Activated CD4-positive, CD25-positive, alpha-beta regulatory T cell treated with anti-CD3 and anti-CD28 coated beads, Interleukin-2, amount 50 U/mL, for 24 hours (primary cell): ENCODE measurements around the gene ABI3BP.

Source experiments
- ATAC-seq, 2 donors: fragments of 150-1000 bp; cut with Tn5 transposase; one replicate each; pipeline ENCODE4 v1.10.0; 2021; ENCODE audit warnings: mild to moderate bottlenecking in 1 of 2, moderate library complexity in 1 of 2

ABI3BP gene

DNA sequence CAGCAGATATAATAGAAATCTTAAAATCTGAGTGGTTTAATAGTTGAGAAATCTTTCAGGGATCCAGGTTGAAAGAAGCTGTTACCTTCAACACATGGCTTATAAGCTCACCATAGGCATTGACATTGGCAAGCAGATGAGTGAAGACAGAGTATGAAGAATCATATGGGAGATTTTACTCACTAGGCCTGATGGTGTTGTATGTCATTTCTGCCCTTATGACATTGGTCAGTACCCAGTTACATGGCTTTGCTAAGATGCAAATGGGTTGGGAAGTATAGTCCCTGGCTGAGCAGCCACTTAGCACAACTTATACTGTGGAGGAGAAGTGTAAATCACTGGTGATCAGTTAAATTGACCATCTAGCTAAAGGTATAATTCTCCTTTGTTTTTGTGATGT lies 278.0 kb downstream of the ABI3BP start:
- ATAC-seq: no peak

DNA sequence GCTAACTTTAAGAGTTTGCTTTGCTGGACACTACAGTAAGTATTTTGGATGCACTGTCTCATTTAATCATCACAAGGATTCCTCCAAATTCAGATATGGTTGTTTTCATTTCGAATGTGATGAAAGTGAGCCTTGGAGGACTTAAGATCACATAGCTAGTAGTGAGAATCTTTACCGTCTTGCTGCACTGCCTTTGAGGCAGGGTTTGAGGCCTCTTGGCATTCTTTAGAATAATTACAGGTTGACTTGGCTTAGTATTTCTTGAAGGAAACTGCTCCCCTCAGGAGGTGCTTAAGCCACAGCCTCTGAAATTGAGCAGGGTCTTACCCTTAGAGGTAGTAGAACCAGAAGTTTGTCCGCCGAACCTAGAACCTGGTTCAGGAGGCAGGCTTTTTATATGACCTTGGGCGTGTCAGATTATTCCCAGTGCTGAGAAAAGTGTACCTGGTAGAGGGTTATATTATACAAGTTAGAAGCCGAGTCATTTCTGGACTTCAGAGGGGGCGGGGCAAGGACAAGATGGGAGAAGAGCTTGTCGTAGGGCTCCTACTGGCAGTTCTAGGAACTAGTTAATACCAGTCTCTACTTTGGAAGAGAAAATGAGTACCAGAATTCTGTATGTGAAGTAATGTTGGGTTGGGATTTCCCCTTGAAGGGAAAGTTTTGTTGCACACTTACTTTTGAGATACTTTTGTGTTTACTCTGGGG lies 282.8 kb downstream of the ABI3BP start:
- ATAC-seq: peak; percentile 50 to 54

DNA sequence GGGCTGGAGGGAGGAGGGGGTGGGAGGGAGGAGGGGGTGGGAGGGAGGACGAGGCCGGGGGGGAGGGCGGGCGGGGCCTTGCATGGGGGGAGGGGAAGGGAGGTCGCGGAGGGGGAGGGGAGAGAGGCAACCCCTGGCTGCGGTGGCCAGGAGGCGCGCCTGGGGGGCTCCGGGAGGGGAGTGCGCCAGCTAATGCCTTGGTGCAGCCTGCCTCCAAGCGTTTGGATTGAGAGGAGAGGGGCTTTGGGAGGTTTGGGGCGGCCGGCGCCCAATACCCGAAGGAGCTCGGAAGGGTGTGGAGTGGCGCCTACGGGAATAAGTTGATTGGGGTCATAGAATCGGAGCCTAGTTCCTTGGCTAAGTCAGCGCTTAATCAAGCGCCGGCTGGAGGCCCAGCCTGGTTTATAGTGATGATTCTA lies 283.4 kb downstream of the ABI3BP start:
- no peak for ATAC-seq

DNA sequence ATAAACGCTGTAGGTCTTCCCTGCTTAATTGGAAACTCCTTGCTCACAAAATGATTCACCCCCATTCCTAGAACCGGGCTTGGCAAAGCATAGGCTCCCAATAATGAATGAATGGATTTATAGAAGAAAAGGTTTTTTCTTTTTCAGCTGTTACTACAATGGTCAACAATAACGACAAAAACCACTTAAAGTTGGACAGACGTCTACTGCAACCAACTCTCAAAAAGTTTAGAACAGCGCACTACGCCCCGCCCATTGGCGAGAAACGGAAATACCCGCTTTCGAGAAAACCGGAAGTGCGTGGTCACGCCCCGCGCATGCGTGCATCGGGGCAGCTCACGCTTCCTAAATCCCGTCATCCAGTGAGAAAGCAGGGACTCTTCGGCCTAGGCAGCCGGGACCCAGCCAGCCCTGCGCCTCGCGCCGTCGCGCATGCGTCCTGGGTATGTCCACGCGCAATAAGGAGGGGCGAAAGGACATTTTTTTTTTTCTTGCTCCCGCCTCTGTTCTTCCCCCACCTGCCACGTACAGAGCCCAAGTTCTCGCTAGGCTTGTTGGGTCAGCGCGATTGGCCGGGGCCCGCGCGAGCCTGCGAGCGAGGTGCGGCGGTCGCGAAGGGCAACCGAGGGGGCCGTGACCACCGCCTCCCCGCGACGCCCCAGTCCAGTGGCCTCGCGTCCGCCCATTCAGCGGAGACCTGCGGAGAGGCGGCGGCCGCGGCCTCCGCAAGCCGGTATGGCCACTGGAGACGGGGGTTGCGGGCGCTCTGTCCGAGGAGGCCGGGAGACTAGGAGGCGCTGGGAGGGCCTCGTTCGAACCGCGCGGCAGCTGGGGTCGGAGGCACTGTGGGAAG lies 284.0 kb downstream of the ABI3BP start, which contains the start of gene TFG:
Gene TFG (plus strand): TSS at position 506 of the 853 bp plus-strand sequence. CDS start 4,192 bp downstream, outside the sequence.
- ATAC-seq: peak; percentile 93 to 94

DNA sequence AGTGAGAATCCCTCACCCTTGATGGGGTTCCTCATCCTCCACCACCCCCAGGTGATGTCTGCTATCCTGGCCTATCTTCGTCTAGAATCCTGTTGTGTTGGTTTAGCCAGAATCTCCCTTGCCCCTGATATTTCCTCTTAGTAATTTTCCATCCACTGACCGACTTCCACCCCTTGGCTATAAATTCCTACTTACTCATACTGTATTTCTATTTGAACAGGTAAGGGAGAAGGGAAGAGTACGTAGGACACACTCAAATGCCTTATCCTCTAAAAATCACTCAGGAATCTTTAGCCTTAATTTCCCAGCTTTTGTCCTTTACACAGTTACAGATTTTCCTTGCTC lies 284.6 kb downstream of the ABI3BP start:
- ATAC-seq: no peak

DNA sequence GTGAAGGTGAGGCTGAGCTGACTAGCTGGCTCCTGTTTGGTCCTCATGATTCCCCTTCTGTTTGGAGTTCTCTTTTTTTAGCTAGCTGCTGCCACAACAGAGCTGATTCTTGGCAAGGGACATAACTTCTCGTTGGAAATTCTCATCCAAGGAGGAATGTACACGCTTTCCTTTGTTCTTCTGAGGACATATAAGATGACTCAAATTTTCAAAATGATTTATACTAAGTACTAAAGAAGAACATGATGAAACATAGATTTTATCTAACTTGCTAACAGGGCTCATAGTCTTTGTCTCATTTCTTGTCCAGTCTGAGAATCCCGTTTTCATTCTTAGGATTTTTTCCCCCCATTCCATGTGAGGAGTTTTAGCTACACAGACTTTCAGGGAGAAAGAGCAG lies 286.9 kb downstream of the ABI3BP start:
- ATAC-seq: no peak

DNA sequence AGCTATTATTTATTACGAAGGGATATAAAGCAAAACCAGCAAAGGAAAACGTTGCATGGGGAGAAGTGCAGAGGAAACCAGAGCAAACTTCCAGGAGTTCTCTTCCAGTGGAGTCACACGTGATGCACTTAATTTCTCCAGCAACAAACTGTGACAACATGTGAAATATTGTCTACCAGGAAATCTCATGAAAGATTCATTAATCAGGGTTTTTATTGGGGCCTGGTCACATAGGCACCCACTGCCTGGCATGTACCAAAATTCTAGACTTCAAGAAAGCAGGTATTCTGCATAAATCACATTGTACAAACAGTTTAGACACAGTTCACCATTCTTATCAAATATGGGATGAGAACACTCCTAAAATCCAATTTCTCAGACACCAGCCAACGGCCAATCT lies 289.4 kb downstream of the ABI3BP start:
- ATAC-seq: no peak

DNA sequence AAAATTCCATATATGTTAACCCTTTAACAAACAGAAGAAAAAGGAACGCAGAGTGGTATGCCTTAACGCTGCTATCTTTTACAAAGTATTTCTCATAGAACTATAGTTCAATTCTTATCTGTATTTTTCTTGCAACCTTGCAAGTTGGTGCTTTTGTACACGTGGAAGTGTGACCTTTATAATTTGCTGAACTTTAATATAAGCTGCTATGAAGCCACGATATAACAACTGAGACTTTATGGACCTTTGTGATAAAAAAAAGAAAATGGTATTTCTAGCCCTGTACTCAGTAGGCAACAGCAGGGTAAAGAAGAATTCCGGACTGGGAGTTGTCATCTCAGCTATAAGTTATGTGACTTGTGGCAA lies 290.3 kb downstream of the ABI3BP start:
- no peak for ATAC-seq

- no peak for ATAC-seq
These were observed 290.9 kb downstream of the ABI3BP start for GRCh38 chr3:100702082-100702979.

GRCh38 chr3:100700708-100701107 lies 292.5 kb downstream of the ABI3BP start:
- no peak for ATAC-seq
